ENCODE data around the gene SLC25A38.

GRCh38 chr3:39443530-39443929 lies 60.4 kb downstream of the SLC25A38 start:
- TF ChIP-seq CTCF (IDR thresholded peaks at IDR 0.05) (no peak), POLR2A (IDR thresholded peaks at IDR 0.05) (no peak)

Measured in vagina (tissue), 2 donors.